GM12878 (cell line): Measurements from ENCODE around the gene WASHC2C.
"Not testable (repeated sequence)": the region's sequence is repeated elsewhere in the genome, so short reads cannot be mapped to it uniquely, and the experiment has no call there.

Experiments
- EED ChIP-seq: sonication (generic); IDR thresholded peaks from 2 replicates; pipeline ENCODE4 v1.6.1; 2016; ENCODE audit warnings: antibody characterized with exemption, low read depth
- ESRRA ChIP-seq: IDR thresholded peaks from 2 replicates; pipeline ENCODE4 v1.6.1; 2012; ENCODE audit warnings: mild to moderate bottlenecking, low read length, improper control_type of control experiment
- HDAC6 ChIP-seq: fragments of 200-600 bp; sonication (generic); IDR thresholded peaks from one replicate; pipeline ENCODE4 v1.8.0; 2017; ENCODE audit warnings: antibody characterized with exemption; ENCODE audit not compliant: unreplicated experiment
- MXI1 ChIP-seq: fragments of 150-350 bp; IDR thresholded peaks from 2 replicates; pipeline ENCODE4 v1.6.1; 2011; ENCODE audit warnings: low read depth, mild to moderate bottlenecking, inconsistent platforms, low read length, improper control_type of control experiment
- PML ChIP-seq: IDR thresholded peaks from 2 replicates; pipeline ENCODE4 v1.6.1; 2012; ENCODE audit warnings: low read length, inconsistent platforms
- RBBP5 ChIP-seq: fragments of 200-600 bp; sonication (generic); conservative IDR thresholded peaks from 2 replicates; pipeline ENCODE4 v1.6.1; 2016
- SREBF1 ChIP-seq: IDR thresholded peaks from 2 replicates; pipeline ENCODE4 v1.6.1; 2012; ENCODE audit warnings: mild to moderate bottlenecking, low read length
- YY1 ChIP-seq: IDR thresholded peaks from 2 replicates; pipeline ENCODE4 v1.6.1; 2011; ENCODE audit warnings: low read depth, mild to moderate bottlenecking, low read length
- ZNF24 ChIP-seq: fragments of 450-650 bp; IDR thresholded peaks from 2 replicates; pipeline ENCODE4 v1.6.1; 2017; ENCODE audit warnings: antibody characterized with exemption, mild to moderate bottlenecking
- TF ChIP-seq, protein P1 (sequence below), 3 experiments: IDR thresholded peaks in 2 of 3; conservative IDR thresholded peaks in 1 of 3; 2 replicates each; pipeline ENCODE4 v1.5.1; 2011; ENCODE audit warnings: low read depth in 3 of 3, low read length in 3 of 3, mild to moderate bottlenecking in 3 of 3, control low read depth in 2 of 3, moderate library complexity in 2 of 3, inconsistent platforms in 1 of 3, mixed read lengths in 1 of 3; ENCODE audit not compliant: control insufficient read depth in 2 of 3, insufficient read depth in 1 of 3; ENCODE audit errors: extremely low read depth in 1 of 3
- TF ChIP-seq, protein P2 (sequence below): IDR thresholded peaks from 2 replicates; pipeline ENCODE4 v1.6.1; 2012; ENCODE audit warnings: low read depth, low read length, improper control_type of control experiment
- TF ChIP-seq, protein P3 (sequence below): fragments of 450-650 bp; conservative IDR thresholded peaks from 2 replicates; pipeline ENCODE4 v1.6.1; 2017; ENCODE audit warnings: mild to moderate bottlenecking, moderate library complexity
- TF ChIP-seq, protein P4 (sequence below): IDR thresholded peaks from 2 replicates; pipeline ENCODE4 v1.6.1; 2012; ENCODE audit warnings: mild to moderate bottlenecking, low read depth, low read length

DNA sequence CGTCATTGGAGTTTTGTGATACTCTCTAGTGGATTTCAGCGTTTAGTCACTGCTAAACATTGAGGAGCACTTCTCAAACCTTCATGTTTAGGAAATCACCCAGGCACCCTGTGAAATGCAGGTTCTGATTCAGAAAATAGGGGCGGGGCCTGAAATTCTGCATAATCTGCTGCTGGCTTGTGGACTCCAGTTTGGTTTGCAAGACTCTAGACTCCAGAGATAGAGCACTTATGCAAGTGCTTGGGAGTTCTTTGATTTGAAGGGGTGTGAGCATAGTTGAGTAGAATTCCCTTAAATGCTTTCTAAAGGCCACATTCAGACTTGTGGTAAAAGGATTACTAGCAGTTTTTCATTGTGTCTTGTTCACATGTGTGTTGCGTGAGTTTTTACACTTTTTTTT lies 41.3 kb downstream of the WASHC2C start:
- TF ChIP-seq ESRRA, RBBP5, EED, MXI1, SREBF1, HDAC6, YY1, PML, ZNF24: not testable (repeated sequence)
- TF ChIP-seq, protein P1, sequence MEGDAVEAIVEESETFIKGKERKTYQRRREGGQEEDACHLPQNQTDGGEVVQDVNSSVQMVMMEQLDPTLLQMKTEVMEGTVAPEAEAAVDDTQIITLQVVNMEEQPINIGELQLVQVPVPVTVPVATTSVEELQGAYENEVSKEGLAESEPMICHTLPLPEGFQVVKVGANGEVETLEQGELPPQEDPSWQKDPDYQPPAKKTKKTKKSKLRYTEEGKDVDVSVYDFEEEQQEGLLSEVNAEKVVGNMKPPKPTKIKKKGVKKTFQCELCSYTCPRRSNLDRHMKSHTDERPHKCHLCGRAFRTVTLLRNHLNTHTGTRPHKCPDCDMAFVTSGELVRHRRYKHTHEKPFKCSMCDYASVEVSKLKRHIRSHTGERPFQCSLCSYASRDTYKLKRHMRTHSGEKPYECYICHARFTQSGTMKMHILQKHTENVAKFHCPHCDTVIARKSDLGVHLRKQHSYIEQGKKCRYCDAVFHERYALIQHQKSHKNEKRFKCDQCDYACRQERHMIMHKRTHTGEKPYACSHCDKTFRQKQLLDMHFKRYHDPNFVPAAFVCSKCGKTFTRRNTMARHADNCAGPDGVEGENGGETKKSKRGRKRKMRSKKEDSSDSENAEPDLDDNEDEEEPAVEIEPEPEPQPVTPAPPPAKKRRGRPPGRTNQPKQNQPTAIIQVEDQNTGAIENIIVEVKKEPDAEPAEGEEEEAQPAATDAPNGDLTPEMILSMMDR (IDR thresholded peaks at IDR 0.05 in 2 of 3, conservative IDR thresholded peaks at IDR 0.05 in 1 of 3; ENCODE audit: control insufficient read depth in 2 of 3, extremely low read depth in 1 of 3, insufficient read depth in 1 of 3, low read depth in 3 of 3, low read length in 3 of 3), result not testable (repeated sequence)
- TF ChIP-seq, protein P2, sequence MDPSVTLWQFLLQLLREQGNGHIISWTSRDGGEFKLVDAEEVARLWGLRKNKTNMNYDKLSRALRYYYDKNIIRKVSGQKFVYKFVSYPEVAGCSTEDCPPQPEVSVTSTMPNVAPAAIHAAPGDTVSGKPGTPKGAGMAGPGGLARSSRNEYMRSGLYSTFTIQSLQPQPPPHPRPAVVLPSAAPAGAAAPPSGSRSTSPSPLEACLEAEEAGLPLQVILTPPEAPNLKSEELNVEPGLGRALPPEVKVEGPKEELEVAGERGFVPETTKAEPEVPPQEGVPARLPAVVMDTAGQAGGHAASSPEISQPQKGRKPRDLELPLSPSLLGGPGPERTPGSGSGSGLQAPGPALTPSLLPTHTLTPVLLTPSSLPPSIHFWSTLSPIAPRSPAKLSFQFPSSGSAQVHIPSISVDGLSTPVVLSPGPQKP, result not testable (repeated sequence)
- TF ChIP-seq, protein P3, sequence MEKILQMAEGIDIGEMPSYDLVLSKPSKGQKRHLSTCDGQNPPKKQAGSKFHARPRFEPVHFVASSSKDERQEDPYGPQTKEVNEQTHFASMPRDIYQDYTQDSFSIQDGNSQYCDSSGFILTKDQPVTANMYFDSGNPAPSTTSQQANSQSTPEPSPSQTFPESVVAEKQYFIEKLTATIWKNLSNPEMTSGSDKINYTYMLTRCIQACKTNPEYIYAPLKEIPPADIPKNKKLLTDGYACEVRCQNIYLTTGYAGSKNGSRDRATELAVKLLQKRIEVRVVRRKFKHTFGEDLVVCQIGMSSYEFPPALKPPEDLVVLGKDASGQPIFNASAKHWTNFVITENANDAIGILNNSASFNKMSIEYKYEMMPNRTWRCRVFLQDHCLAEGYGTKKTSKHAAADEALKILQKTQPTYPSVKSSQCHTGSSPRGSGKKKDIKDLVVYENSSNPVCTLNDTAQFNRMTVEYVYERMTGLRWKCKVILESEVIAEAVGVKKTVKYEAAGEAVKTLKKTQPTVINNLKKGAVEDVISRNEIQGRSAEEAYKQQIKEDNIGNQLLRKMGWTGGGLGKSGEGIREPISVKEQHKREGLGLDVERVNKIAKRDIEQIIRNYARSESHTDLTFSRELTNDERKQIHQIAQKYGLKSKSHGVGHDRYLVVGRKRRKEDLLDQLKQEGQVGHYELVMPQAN, result not testable (repeated sequence)
- TF ChIP-seq, protein P4, sequence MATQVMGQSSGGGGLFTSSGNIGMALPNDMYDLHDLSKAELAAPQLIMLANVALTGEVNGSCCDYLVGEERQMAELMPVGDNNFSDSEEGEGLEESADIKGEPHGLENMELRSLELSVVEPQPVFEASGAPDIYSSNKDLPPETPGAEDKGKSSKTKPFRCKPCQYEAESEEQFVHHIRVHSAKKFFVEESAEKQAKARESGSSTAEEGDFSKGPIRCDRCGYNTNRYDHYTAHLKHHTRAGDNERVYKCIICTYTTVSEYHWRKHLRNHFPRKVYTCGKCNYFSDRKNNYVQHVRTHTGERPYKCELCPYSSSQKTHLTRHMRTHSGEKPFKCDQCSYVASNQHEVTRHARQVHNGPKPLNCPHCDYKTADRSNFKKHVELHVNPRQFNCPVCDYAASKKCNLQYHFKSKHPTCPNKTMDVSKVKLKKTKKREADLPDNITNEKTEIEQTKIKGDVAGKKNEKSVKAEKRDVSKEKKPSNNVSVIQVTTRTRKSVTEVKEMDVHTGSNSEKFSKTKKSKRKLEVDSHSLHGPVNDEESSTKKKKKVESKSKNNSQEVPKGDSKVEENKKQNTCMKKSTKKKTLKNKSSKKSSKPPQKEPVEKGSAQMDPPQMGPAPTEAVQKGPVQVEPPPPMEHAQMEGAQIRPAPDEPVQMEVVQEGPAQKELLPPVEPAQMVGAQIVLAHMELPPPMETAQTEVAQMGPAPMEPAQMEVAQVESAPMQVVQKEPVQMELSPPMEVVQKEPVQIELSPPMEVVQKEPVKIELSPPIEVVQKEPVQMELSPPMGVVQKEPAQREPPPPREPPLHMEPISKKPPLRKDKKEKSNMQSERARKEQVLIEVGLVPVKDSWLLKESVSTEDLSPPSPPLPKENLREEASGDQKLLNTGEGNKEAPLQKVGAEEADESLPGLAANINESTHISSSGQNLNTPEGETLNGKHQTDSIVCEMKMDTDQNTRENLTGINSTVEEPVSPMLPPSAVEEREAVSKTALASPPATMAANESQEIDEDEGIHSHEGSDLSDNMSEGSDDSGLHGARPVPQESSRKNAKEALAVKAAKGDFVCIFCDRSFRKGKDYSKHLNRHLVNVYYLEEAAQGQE, result not testable (repeated sequence)
